COLO668 (cell line): Measurements from ENCODE around the gene AUTS2.

Experiments
- DNase-seq: peaks from one replicate; lab custom pipeline; 2025; ENCODE audit not compliant: unreplicated experiment; lab: John Stamatoyannopoulos, UW

The AUTS2 gene

GRCh38 chr7:70016044-70016770, 417.9 kb downstream of the AUTS2 start:
- DNase-seq, result no peak

- DNase-seq, result no peak
These were observed 419.1 kb downstream of the AUTS2 start for GRCh38 chr7:70017357-70017756.

- no peak for DNase-seq
These were observed 420.4 kb downstream of the AUTS2 start for GRCh38 chr7:70018700-70019099.

- DNase-seq, result no peak
These were observed 429.6 kb downstream of the AUTS2 start for GRCh38 chr7:70027867-70028266.

- DNase-seq, result no peak
These were observed 430.3 kb downstream of the AUTS2 start for GRCh38 chr7:70028620-70029019.

- no peak for DNase-seq
These were observed 431.7 kb downstream of the AUTS2 start for GRCh38 chr7:70029993-70030392.

- no peak for DNase-seq
These were observed 432.5 kb downstream of the AUTS2 start for GRCh38 chr7:70030745-70031144.

GRCh38 chr7:70031245-70031644, 433.0 kb downstream of the AUTS2 start:
- no peak for DNase-seq

GRCh38 chr7:70032649-70033048, 434.4 kb downstream of the AUTS2 start:
- DNase-seq, result no peak

- no peak for DNase-seq
These were observed 435.0 kb downstream of the AUTS2 start for GRCh38 chr7:70033226-70033625.

GRCh38 chr7:70034999-70035398, 436.7 kb downstream of the AUTS2 start:
- DNase-seq, result no peak

- no peak for DNase-seq
These were observed 437.2 kb downstream of the AUTS2 start for GRCh38 chr7:70035519-70035918.

- DNase-seq, result no peak
These were observed 437.7 kb downstream of the AUTS2 start for GRCh38 chr7:70035955-70036354.

GRCh38 chr7:70036695-70037094, 438.4 kb downstream of the AUTS2 start:
- no peak for DNase-seq

GRCh38 chr7:70037171-70037933, 439.1 kb downstream of the AUTS2 start:
- no peak for DNase-seq

- no peak for DNase-seq
These were observed 441.8 kb downstream of the AUTS2 start for GRCh38 chr7:70040051-70040450.

- DNase-seq, result no peak
These were observed 442.9 kb downstream of the AUTS2 start for GRCh38 chr7:70040970-70041766.

- no peak for DNase-seq
These were observed 444.3 kb downstream of the AUTS2 start for GRCh38 chr7:70042533-70042932.

- DNase-seq, result no peak
These were observed 444.8 kb downstream of the AUTS2 start for GRCh38 chr7:70043015-70043538.

GRCh38 chr7:70044064-70044463, 445.8 kb downstream of the AUTS2 start:
- DNase-seq, result peak; percentile 51

GRCh38 chr7:70044525-70044924, 446.2 kb downstream of the AUTS2 start:
- no peak for DNase-seq
